Uterus (tissue), 2 donors: ENCODE data around the gene ZCCHC7.

ENCODE experiments used
- CTCF ChIP-seq, 4 experiments: fragments of 200-600 bp in 2 of 4; fragments of 450-650 bp in 2 of 4; sonication (generic) in 2 of 4; IDR thresholded peaks; one replicate each; pipeline ENCODE4 v1.5.1; 2016 to 2019; ENCODE audit warnings: antibody characterized with exemption in 4 of 4, mild to moderate bottlenecking in 2 of 4, moderate library complexity in 1 of 4
- POLR2A ChIP-seq, 2 donors: fragments of 450-650 bp; IDR thresholded peaks; one replicate each; pipeline ENCODE4 v1.6.1; 2016; ENCODE audit warnings: antibody characterized with exemption in 2 of 2, mild to moderate bottlenecking in 1 of 2, moderate library complexity in 1 of 2

GRCh38 chr9:37392272-37392671 is 271.9 kb downstream of the ZCCHC7 start:
- no peak for TF ChIP-seq CTCF (IDR thresholded peaks at IDR 0.05)
- no peak for TF ChIP-seq POLR2A (IDR thresholded peaks at IDR 0.05)
